Measurements from ENCODE around the gene NTSR2. TPM values are rescaled to one million over a fixed set of nuclear protein-coding genes. Genes with fewer than 3 reads are reported as not detected.

Gene NTSR2
- total RNA-seq, 1 experiment from 2014 or later = not detected

- H3K27me3 ChIP-seq (replicated peaks) = peaks cover 16% of the 10 kb centered on the region; the same call in 1 of the 2 replicates
- DNase-seq (ENCODE audit: low read depth in 1 of 2, low spot score in 2 of 2) = no peak
- no peak overlapping the region for H3K4me3 ChIP-seq
- H3K27ac ChIP-seq = no peak overlapping the region
- H3K4me1 ChIP-seq (replicated peaks) = no peaks in the 10 kb centered on the region
- peaks cover 2% of the 10 kb centered on the region; the same call in 1 of the 2 replicates for H3K9me3 ChIP-seq (replicated peaks)
- H3K36me3 ChIP-seq = no peaks in the 10 kb centered on the region
Observed at GRCh38 chr2:11651856-11652548, 18.0 kb downstream of the NTSR2 start.

DNA sequence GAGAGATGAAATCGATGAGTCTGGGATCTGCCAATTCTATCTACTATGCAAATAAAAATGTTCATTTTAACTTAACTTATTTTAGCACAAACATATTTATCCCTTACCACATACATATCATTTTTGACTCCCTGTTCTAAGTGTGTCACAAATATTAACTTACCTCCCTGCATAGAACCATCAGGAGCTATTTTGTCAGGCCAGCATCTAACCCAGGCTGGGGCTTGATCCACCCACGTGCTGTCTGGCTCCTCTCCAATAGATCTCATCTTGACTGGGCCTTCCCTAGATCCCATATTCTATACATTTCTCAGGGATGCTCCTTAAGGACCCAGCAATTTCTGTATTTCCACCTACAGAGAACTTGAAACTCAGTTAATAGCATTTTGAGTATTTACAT lies 20.9 kb downstream of the NTSR2 start:
- H3K9me3 ChIP-seq (replicated peaks) = peaks cover 2% of the 10 kb centered on the region; the same call in 1 of the 2 replicates
- no peaks in the 10 kb centered on the region for H3K36me3 ChIP-seq
- peaks cover 16% of the 10 kb centered on the region; the same call in 1 of the 2 replicates for H3K27me3 ChIP-seq (replicated peaks)
- DNase-seq (ENCODE audit: low read depth in 1 of 2, low spot score in 2 of 2) = no peak
- no peaks in the 10 kb centered on the region for H3K4me1 ChIP-seq (replicated peaks)
- H3K27ac ChIP-seq = no peak overlapping the region
- no peak overlapping the region for H3K4me3 ChIP-seq

- H3K27me3 ChIP-seq (replicated peaks) = peaks cover 16% of the 10 kb centered on the region; the same call in 1 of the 2 replicates
- no peak overlapping the region for H3K4me3 ChIP-seq
- no peak for DNase-seq (ENCODE audit: low read depth in 1 of 2, low spot score in 2 of 2)
- H3K36me3 ChIP-seq = no peaks in the 10 kb centered on the region
- H3K9me3 ChIP-seq (replicated peaks) = peaks cover 2% of the 10 kb centered on the region; the same call in 1 of the 2 replicates
- H3K27ac ChIP-seq = no peak overlapping the region
- H3K4me1 ChIP-seq (replicated peaks) = no peaks in the 10 kb centered on the region
Observed at GRCh38 chr2:11647834-11648600, 22.0 kb downstream of the NTSR2 start.

DNA sequence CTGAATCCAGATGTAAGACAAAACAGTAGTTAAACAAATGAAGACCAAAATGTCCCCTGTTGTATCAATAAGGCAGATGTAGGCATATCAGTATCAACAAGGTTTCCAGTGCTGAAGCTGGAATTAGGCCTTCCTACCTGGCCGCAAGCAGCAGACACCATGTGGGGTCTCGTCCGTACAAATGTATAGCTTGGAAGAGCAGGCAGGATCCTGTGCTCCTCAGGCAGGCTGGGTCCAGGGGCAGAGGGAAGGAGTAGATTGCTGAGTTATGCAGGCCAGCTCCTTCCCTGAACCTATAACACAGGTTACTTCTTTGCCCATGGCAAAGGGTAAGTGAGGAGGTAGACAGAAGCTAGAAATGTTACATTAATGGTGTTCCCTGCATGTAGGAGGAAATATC lies 23.5 kb downstream of the NTSR2 start:
- H3K27ac ChIP-seq = no peak overlapping the region
- H3K4me1 ChIP-seq (replicated peaks) = no peaks in the 10 kb centered on the region
- H3K27me3 ChIP-seq (replicated peaks) = peaks cover 16% of the 10 kb centered on the region
- H3K9me3 ChIP-seq (replicated peaks) = peaks cover 2% of the 10 kb centered on the region; the same call in 1 of the 2 replicates
- no peaks in the 10 kb centered on the region for H3K36me3 ChIP-seq
- DNase-seq (ENCODE audit: low read depth in 1 of 2, low spot score in 2 of 2) = no peak
- H3K4me3 ChIP-seq = no peak overlapping the region

DNA sequence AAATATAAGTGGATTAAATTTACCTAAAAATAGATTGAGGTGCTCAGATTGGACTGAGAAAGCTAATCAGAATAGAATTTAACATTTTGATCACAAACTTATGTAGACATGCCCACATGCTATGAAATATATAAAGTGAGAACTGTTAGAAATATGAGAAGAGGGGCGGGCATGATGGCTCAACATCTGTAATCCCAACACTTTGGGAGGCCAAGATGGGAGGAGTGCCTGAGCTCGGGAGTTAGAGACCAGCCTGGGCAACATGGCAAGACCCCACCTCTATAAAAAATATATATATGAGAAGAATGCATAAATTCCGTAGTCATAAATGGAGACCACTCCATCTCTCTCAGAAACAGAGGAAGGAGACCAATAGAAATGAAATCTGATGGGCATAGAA lies 25.7 kb downstream of the NTSR2 start:
- H3K9me3 ChIP-seq (replicated peaks) = 0 out of 2 replicates have a peak, but pooled peaks cover 2% of the 10 kb centered on the region
- H3K27me3 ChIP-seq (replicated peaks) = peaks cover 10% of the 10 kb centered on the region
- no peak overlapping the region for H3K27ac ChIP-seq
- H3K4me3 ChIP-seq = no peak overlapping the region
- H3K4me1 ChIP-seq (replicated peaks) = no peaks in the 10 kb centered on the region
- no peaks in the 10 kb centered on the region for H3K36me3 ChIP-seq
- DNase-seq (ENCODE audit: low read depth in 1 of 2, low spot score in 2 of 2) = no peak

DNA sequence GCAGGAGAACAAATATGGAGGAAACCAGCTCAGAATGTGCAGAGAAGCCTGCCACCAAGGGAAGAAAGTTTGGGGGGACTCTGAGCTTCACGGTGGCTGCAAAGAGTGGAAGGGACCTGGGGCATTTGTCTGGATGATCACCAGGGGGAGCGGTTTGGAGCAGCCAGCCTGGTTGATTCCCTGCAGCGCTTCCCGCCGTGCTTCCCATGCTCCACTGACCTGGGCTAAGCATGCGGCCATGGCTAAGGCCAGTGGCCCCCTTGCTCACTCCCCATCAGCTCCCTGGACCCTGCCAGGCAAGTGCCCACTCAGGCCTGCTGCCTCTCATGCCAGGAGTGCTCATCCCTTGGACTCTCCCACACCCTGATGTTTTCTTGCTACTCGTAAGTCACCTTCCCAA lies 27.0 kb downstream of the NTSR2 start:
- 0 out of 2 replicates have a peak, but pooled peaks cover 2% of the 10 kb centered on the region for H3K9me3 ChIP-seq (replicated peaks)
- no peak overlapping the region for H3K27ac ChIP-seq
- H3K27me3 ChIP-seq (replicated peaks) = peaks cover 10% of the 10 kb centered on the region
- no peaks in the 10 kb centered on the region for H3K36me3 ChIP-seq
- no peak overlapping the region for H3K4me3 ChIP-seq
- H3K4me1 ChIP-seq (replicated peaks) = no peaks in the 10 kb centered on the region
- no peak for DNase-seq (ENCODE audit: low read depth in 1 of 2, low spot score in 2 of 2)

GRCh38 chr2:11640132-11640531 lies 29.9 kb downstream of the NTSR2 start:
- Histone ChIP-seq H3K4me1 (replicated peaks) (no peaks in the 10 kb centered on the region), H3K36me3 (no peaks in the 10 kb centered on the region), H3K4me3 (no peak overlapping the region), H3K9me3 (replicated peaks) (no peaks in the 10 kb centered on the region), H3K27me3 (replicated peaks) (peaks cover 15% of the 10 kb centered on the region), H3K27ac (no peak overlapping the region)
- DNase-seq (ENCODE audit: low read depth in 1 of 2, low spot score in 2 of 2) = no peak

GRCh38 chr2:11639503-11639902 lies 30.5 kb downstream of the NTSR2 start:
- Histone ChIP-seq H3K9me3 (replicated peaks) (no peaks in the 10 kb centered on the region), H3K27me3 (replicated peaks) (peaks cover 15% of the 10 kb centered on the region), H3K27ac (no peak overlapping the region), H3K4me1 (replicated peaks) (no peaks in the 10 kb centered on the region), H3K36me3 (no peaks in the 10 kb centered on the region), H3K4me3 (no peak overlapping the region)
- no peak for DNase-seq (ENCODE audit: low read depth in 1 of 2, low spot score in 2 of 2)

GRCh38 chr2:11637546-11637945 lies 32.4 kb downstream of the NTSR2 start:
- Histone ChIP-seq H3K4me1 (replicated peaks) (no peaks in the 10 kb centered on the region), H3K27ac (no peak overlapping the region), H3K4me3 (no peak overlapping the region), H3K36me3 (no peaks in the 10 kb centered on the region), H3K9me3 (replicated peaks) (no peaks in the 10 kb centered on the region), H3K27me3 (replicated peaks) (peaks cover 13% of the 10 kb centered on the region)
- DNase-seq (ENCODE audit: low read depth in 1 of 2, low spot score in 2 of 2) = no peak

- no peak overlapping the region for H3K27ac ChIP-seq
- H3K9me3 ChIP-seq (replicated peaks) = no peaks in the 10 kb centered on the region
Observed at GRCh38 chr2:11636593-11637295, 33.3 kb downstream of the NTSR2 start.

DNA sequence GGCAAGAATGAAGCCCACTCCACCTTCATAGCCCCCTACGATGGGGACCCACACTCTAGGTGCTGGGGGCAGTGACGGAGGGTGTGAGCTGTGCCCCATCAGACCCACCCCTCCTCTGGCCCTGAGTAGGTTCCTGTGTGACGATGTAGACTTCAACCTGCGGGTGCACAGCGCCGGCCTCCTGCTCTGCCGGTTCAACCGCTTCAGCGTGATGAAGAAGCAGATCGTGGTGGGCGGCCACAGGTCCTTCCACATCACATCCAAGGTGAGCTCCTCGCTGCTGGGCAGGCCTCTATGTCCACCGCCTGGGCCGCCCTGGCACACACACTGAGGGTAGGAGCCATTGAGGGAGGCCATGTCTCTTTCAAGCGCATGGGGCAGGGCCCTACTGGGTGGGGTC lies 34.9 kb downstream of the NTSR2 start:
- Histone ChIP-seq H3K4me3 (no peak overlapping the region), H3K27ac (no peak overlapping the region), H3K4me1 (replicated peaks) (no peaks in the 10 kb centered on the region), H3K27me3 (replicated peaks) (0 out of 2 replicates have a peak, but pooled peaks cover 5% of the 10 kb centered on the region), H3K36me3 (no peaks in the 10 kb centered on the region), H3K9me3 (replicated peaks) (no peaks in the 10 kb centered on the region)
- no peak for DNase-seq (ENCODE audit: low read depth in 1 of 2, low spot score in 2 of 2)

More at GRCh38 chr2:11636593-11637295, 33.3 kb downstream of the NTSR2 start:
- H3K4me3 ChIP-seq = no peak overlapping the region
- no peaks in the 10 kb centered on the region for H3K36me3 ChIP-seq
- no peak for DNase-seq (ENCODE audit: low read depth in 1 of 2, low spot score in 2 of 2)
- H3K27me3 ChIP-seq (replicated peaks) = peaks cover 11% of the 10 kb centered on the region; the same call in 1 of the 2 replicates
- H3K4me1 ChIP-seq (replicated peaks) = no peaks in the 10 kb centered on the region

DNA sequence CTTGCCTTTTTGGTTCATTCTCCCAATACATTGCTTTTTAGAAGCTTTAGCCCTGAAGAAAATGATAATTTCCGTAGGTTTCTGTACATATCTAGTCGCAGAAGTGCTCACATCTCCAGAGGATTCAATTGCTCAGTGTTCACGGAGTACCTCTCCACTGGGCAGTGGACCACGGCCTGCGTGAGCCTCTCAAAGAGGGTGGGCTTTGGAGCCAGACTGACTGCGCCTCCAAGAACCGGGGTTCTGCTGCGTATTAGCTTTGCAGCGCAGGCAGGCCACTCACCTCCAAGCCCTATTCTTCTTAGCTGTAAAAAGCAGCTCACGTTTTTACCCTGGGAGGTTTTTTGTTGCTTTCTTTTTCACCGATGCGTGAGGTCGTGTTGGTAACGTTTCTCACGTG lies 35.4 kb downstream of the NTSR2 start:
- H3K4me1 ChIP-seq (replicated peaks) = no peaks in the 10 kb centered on the region
- no peak overlapping the region for H3K27ac ChIP-seq
- H3K27me3 ChIP-seq (replicated peaks) = 0 out of 2 replicates have a peak, but pooled peaks cover 5% of the 10 kb centered on the region
- no peaks in the 10 kb centered on the region for H3K9me3 ChIP-seq (replicated peaks)
- H3K4me3 ChIP-seq = no peak overlapping the region
- DNase-seq (ENCODE audit: low read depth in 1 of 2, low spot score in 2 of 2) = no peak
- H3K36me3 ChIP-seq = no peaks in the 10 kb centered on the region

GRCh38 chr2:11633923-11634478 lies 36.0 kb downstream of the NTSR2 start:
- Histone ChIP-seq H3K4me1 (replicated peaks) (no peaks in the 10 kb centered on the region), H3K36me3 (no peaks in the 10 kb centered on the region), H3K27ac (no peak overlapping the region), H3K27me3 (replicated peaks) (0 out of 2 replicates have a peak, but pooled peaks cover 5% of the 10 kb centered on the region), H3K9me3 (replicated peaks) (no peaks in the 10 kb centered on the region), H3K4me3 (no peak overlapping the region)
- no peak for DNase-seq (ENCODE audit: low read depth in 1 of 2, low spot score in 2 of 2)
